Loucy (cell line): ENCODE results near the gene UBE3C.

ENCODE experiments used
- H2AFZ ChIP-seq: fragments of 200-600 bp; sonication (generic); 2 replicates; pipeline ENCODE4 v1.6.0; 2016; ENCODE audit warnings: antibody characterized with exemption, mild to moderate bottlenecking, low read length, moderate library complexity
- H3F3A ChIP-seq: fragments of 200-600 bp; 2 replicates; pipeline ENCODE4 v1.6.0; 2016; ENCODE audit warnings: antibody characterized with exemption, low read depth, mild to moderate bottlenecking
- H3K27me3 ChIP-seq: fragments of 200-600 bp; sonication (generic); 2 replicates; pipeline ENCODE4 v1.6.1; 2014; ENCODE audit warnings: low read length, mild to moderate bottlenecking; ENCODE audit not compliant: insufficient read depth, poor library complexity, severe bottlenecking
- H3K36me3 ChIP-seq: fragments of 200-600 bp; sonication (generic); 2 replicates; pipeline ENCODE4 v1.6.1; 2016; ENCODE audit warnings: low read length; ENCODE audit not compliant: insufficient read depth
- H3K4me1 ChIP-seq: fragments of 200-600 bp; sonication (generic); 2 replicates; pipeline ENCODE4 v1.5.1; 2014; ENCODE audit warnings: low read length, mild to moderate bottlenecking; ENCODE audit not compliant: insufficient read depth, poor library complexity, severe bottlenecking
- H3K4me2 ChIP-seq: fragments of 200-600 bp; sonication (generic); 2 replicates; pipeline ENCODE4 v1.6.0; 2014; ENCODE audit warnings: antibody characterized with exemption, low read length, low read depth, mild to moderate bottlenecking; ENCODE audit not compliant: poor library complexity, severe bottlenecking
- H3K4me3 ChIP-seq: fragments of 200-600 bp; sonication (generic); 2 replicates; pipeline ENCODE4 v1.5.1; 2014; ENCODE audit warnings: low read length, mild to moderate bottlenecking, mixed read lengths; ENCODE audit not compliant: poor library complexity, severe bottlenecking
- H3K79me2 ChIP-seq: fragments of 200-600 bp; sonication (generic); 2 replicates; pipeline ENCODE4 v1.6.1; 2014; ENCODE audit warnings: low read length; ENCODE audit not compliant: insufficient read depth
- H3K9ac ChIP-seq: fragments of 200-600 bp; sonication (generic); 2 replicates; pipeline ENCODE4 v1.6.0; 2014; ENCODE audit warnings: mild to moderate bottlenecking, low read depth, low read length, moderate library complexity; ENCODE audit not compliant: poor library complexity, severe bottlenecking
- H3K9me2 ChIP-seq: fragments of 200-600 bp; sonication (generic); replicated peaks from 2 replicates; pipeline ENCODE4 v1.6.1; 2016; ENCODE audit warnings: low read depth, low read length, mixed read lengths
- H3K9me3 ChIP-seq: fragments of 200-600 bp; sonication (generic); 2 replicates; pipeline ENCODE4 v1.6.1; 2014; ENCODE audit warnings: mild to moderate bottlenecking, antibody characterized with exemption, low read length, low read depth; ENCODE audit not compliant: insufficient read depth
- H4K20me1 ChIP-seq: fragments of 200-600 bp; sonication (generic); 2 replicates; pipeline ENCODE4 v1.6.0; 2014; ENCODE audit warnings: antibody characterized with exemption, low read length, mild to moderate bottlenecking; ENCODE audit not compliant: insufficient read depth, poor library complexity, severe bottlenecking
- EZH2phosphoT487 ChIP-seq: fragments of 200-600 bp; IDR thresholded peaks from 2 replicates; pipeline ENCODE4 v1.6.1; 2018; ENCODE audit warnings: antibody characterized with exemption, mild to moderate bottlenecking, moderate library complexity, borderline replicate concordance
- TF ChIP-seq, protein P1 (sequence below): fragments of 200-600 bp; sonication (generic); conservative IDR thresholded peaks from 2 replicates; pipeline ENCODE4 v1.5.1; 2014; ENCODE audit warnings: mild to moderate bottlenecking, antibody characterized with exemption, low read length

Gene UBE3C

DNA sequence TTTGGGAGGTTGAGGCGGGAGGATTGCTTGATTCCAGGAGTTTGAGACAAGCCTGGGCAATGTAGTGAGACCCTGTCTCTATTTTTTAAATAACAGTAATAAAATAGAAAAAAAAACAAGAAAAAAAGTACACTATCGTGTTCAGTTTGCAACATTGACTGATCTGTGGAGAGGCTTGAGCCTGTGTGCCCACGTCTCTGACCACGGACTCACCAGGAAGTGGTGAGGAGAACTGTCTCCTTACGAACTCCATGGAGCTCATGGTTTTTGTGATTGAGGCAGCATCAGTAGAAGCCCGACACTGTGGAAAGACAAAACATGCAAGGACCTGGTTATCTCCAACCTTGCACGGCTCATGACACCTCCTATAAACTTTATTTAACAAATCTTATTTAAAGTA lies 174.2 kb downstream of the UBE3C start:
- no peak overlapping the region for H3K9ac ChIP-seq
- TF ChIP-seq, protein P1, sequence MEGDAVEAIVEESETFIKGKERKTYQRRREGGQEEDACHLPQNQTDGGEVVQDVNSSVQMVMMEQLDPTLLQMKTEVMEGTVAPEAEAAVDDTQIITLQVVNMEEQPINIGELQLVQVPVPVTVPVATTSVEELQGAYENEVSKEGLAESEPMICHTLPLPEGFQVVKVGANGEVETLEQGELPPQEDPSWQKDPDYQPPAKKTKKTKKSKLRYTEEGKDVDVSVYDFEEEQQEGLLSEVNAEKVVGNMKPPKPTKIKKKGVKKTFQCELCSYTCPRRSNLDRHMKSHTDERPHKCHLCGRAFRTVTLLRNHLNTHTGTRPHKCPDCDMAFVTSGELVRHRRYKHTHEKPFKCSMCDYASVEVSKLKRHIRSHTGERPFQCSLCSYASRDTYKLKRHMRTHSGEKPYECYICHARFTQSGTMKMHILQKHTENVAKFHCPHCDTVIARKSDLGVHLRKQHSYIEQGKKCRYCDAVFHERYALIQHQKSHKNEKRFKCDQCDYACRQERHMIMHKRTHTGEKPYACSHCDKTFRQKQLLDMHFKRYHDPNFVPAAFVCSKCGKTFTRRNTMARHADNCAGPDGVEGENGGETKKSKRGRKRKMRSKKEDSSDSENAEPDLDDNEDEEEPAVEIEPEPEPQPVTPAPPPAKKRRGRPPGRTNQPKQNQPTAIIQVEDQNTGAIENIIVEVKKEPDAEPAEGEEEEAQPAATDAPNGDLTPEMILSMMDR = no peak
- TF ChIP-seq EZH2phosphoT487 = no peak
- no peaks in the 10 kb centered on the region for H3K36me3 ChIP-seq
- no peaks in the 10 kb centered on the region for H3K79me2 ChIP-seq
- no peak overlapping the region for H3K4me3 ChIP-seq
- peaks cover 33% of the 10 kb centered on the region for H3K4me1 ChIP-seq
- H3K4me2 ChIP-seq = peak overlapping the region; percentile 9
- H3K9me2 ChIP-seq = no peaks in the 10 kb centered on the region
- H3K9me3 ChIP-seq = no peaks in the 10 kb centered on the region
- no peaks in the 10 kb centered on the region for H4K20me1 ChIP-seq
- no peaks in the 10 kb centered on the region for H3F3A ChIP-seq
- H3K27me3 ChIP-seq = no peaks in the 10 kb centered on the region
- H2AFZ ChIP-seq = no peak overlapping the region

DNA sequence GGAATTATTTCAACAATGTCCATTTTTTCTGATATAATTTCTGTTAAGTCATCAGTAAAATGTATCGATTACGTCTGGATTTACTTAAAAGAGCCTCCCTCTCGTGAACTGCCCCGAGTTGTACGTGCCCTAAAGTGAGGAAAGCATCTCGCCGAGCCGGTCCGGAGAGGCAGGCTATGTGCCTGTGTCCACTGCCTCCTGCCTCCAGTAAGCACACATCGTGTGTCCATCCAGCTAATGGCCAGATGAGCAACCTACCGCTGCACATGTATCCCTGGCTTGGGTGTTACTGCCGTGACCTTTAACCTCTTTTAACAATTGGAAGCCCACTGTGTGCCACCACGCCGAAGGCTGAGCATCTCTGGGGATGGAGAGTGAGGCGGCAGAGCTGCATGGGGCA lies 174.9 kb downstream of the UBE3C start:
- Histone ChIP-seq H3K9me2 (no peaks in the 10 kb centered on the region), H3K4me1 (peaks cover 39% of the 10 kb centered on the region), H3K4me3 (no peak overlapping the region), H3K4me2 (no peak overlapping the region), H2AFZ (no peak overlapping the region), H3K79me2 (no peaks in the 10 kb centered on the region), H3K9ac (no peak overlapping the region), H4K20me1 (no peaks in the 10 kb centered on the region), H3K27me3 (no peaks in the 10 kb centered on the region), H3K36me3 (no peaks in the 10 kb centered on the region), H3K9me3 (no peaks in the 10 kb centered on the region), H3F3A (no peaks in the 10 kb centered on the region)
- no peak for TF ChIP-seq EZH2phosphoT487
- TF ChIP-seq, protein P1 = no peak

DNA sequence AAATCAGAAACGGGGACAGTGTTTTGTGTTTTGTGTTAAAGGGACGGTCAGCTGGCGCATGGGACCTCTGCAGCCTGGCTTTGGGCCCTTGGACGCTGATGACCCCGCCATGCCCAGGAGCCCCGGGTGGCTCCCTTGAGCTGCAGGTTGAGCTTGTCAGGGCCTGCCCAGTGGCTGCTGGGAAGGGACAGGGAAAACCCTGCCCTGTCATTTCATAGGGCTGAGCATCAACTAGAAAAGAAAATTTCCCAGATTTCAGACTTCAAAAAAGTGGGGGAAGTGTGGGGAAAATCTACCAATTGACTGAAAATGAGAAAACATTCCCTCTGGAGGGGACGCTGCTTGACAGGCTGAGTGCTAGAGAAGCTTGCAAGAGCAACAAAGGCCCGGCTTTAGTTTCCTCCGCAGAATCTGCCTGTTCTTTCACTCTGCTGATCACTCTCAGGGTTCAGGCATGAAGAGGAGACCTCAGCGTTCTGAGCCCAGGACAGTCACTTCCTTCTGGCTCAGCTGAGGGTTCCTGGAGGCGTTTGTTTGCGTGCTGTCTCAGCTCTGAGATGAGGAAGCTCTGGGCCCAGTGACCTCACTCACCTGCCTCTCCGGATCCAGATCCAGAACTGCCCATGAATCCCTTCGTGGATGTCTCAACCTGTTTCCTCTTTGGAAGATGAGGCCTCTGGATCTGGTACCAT lies 179.4 kb downstream of the UBE3C start:
- Histone ChIP-seq H3K4me2 (no peak overlapping the region), H3K36me3 (no peaks in the 10 kb centered on the region), H3K9me2 (no peaks in the 10 kb centered on the region), H3K9me3 (no peaks in the 10 kb centered on the region), H3F3A (no peaks in the 10 kb centered on the region), H3K4me3 (no peak overlapping the region), H3K27me3 (no peaks in the 10 kb centered on the region), H2AFZ (peak overlapping the region; percentile 81), H3K79me2 (no peaks in the 10 kb centered on the region), H4K20me1 (no peaks in the 10 kb centered on the region), H3K4me1 (peaks cover 27% of the 10 kb centered on the region), H3K9ac (peak overlapping the region; percentile 42)
- TF ChIP-seq, protein P1 = no peak
- TF ChIP-seq EZH2phosphoT487 = no peak
